Parathyroid adenoma (tissue), 2 donors: ENCODE measurements around the gene CFAP52.

Experiments
- H2AFZ ChIP-seq: fragments of 300-600 bp; sonication (generic); one replicate; pipeline ENCODE4 v1.7.0; 2017; ENCODE audit warnings: antibody characterized with exemption, mild to moderate bottlenecking
- H3K27ac ChIP-seq: fragments of 300-600 bp; sonication (generic); one replicate; pipeline ENCODE4 v1.7.0; 2017
- H3K27me3 ChIP-seq: fragments of 300-600 bp; sonication (generic); one replicate; pipeline ENCODE4 v1.7.0; 2017; ENCODE audit warnings: low read length; ENCODE audit not compliant: control insufficient read depth, insufficient read depth
- H3K36me3 ChIP-seq: fragments of 300-600 bp; sonication (generic); one replicate; pipeline ENCODE4 v1.7.0; 2017; ENCODE audit warnings: low read length; ENCODE audit not compliant: control insufficient read depth, insufficient read depth
- H3K4me1 ChIP-seq: fragments of 300-600 bp; sonication (generic); one replicate; pipeline ENCODE4 v1.7.0; 2017; ENCODE audit warnings: control low read depth
- H3K4me2 ChIP-seq: fragments of 300-600 bp; sonication (generic); one replicate; pipeline ENCODE4 v1.7.0; 2017; ENCODE audit warnings: low read length
- H3K4me3 ChIP-seq: fragments of 300-600 bp; sonication (generic); one replicate; pipeline ENCODE4 v1.7.0; 2017; ENCODE audit warnings: low read depth, low read length
- H3K79me2 ChIP-seq: fragments of 300-600 bp; sonication (generic); one replicate; pipeline ENCODE4 v1.7.0; 2017; ENCODE audit warnings: control low read depth
- H3K9ac ChIP-seq: fragments of 300-600 bp; sonication (generic); one replicate; pipeline ENCODE4 v1.7.0; 2017; ENCODE audit warnings: mild to moderate bottlenecking
- H3K9me3 ChIP-seq: fragments of 300-600 bp; sonication (generic); one replicate; pipeline ENCODE4 v1.7.0; 2017; ENCODE audit warnings: low read length; ENCODE audit not compliant: control insufficient read depth
- CTCF ChIP-seq: fragments of 300-600 bp; sonication (generic); IDR thresholded peaks from one replicate; pipeline ENCODE4 v1.7.0; 2017; ENCODE audit warnings: antibody characterized with exemption, mild to moderate bottlenecking
- donor health status: primary hyperparathyroidism.

Gene CFAP52

GRCh38 chr17:9541718-9542117 lies 34.7 kb upstream of the CFAP52 start:
- Histone ChIP-seq H3K79me2 (peaks cover 4% of the 10 kb centered on the region), H3K36me3 (no peaks in the 10 kb centered on the region), H3K27me3 (no peaks in the 10 kb centered on the region), H3K9ac (no peak overlapping the region), H3K9me3 (no peaks in the 10 kb centered on the region), H3K27ac (no peak overlapping the region), H2AFZ (no peak overlapping the region), H3K4me1 (no peaks in the 10 kb centered on the region), H3K4me2 (no peak overlapping the region), H3K4me3 (no peak overlapping the region)
- no peak for TF ChIP-seq CTCF

GRCh38 chr17:9544221-9544620 lies 32.2 kb upstream of the CFAP52 start:
- Histone ChIP-seq H3K4me2 (no peak overlapping the region), H3K79me2 (peaks cover 4% of the 10 kb centered on the region), H3K4me1 (no peaks in the 10 kb centered on the region), H3K36me3 (no peaks in the 10 kb centered on the region), H3K9ac (no peak overlapping the region), H3K4me3 (no peak overlapping the region), H3K9me3 (no peaks in the 10 kb centered on the region), H3K27ac (no peak overlapping the region), H2AFZ (no peak overlapping the region), H3K27me3 (no peaks in the 10 kb centered on the region)
- TF ChIP-seq CTCF, result no peak

- no peak overlapping the region for H3K27ac ChIP-seq
- no peaks in the 10 kb centered on the region for H3K27me3 ChIP-seq
- no peaks in the 10 kb centered on the region for H3K4me1 ChIP-seq
- no peak overlapping the region for H2AFZ ChIP-seq
- no peak for TF ChIP-seq CTCF
- no peaks in the 10 kb centered on the region for H3K79me2 ChIP-seq
- no peaks in the 10 kb centered on the region for H3K36me3 ChIP-seq
- no peak overlapping the region for H3K9ac ChIP-seq
- H3K9me3 ChIP-seq, result no peaks in the 10 kb centered on the region
- no peak overlapping the region for H3K4me3 ChIP-seq
- no peak overlapping the region for H3K4me2 ChIP-seq
Measured at GRCh38 chr17:9549215-9549614, 27.2 kb upstream of the CFAP52 start.

- Histone ChIP-seq H3K4me2 (no peak overlapping the region), H3K27ac (no peak overlapping the region), H3K9me3 (no peaks in the 10 kb centered on the region), H3K4me3 (no peak overlapping the region), H3K9ac (no peak overlapping the region), H2AFZ (no peak overlapping the region), H3K4me1 (no peaks in the 10 kb centered on the region), H3K79me2 (no peaks in the 10 kb centered on the region), H3K36me3 (no peaks in the 10 kb centered on the region), H3K27me3 (no peaks in the 10 kb centered on the region)
- no peak for TF ChIP-seq CTCF
Measured at GRCh38 chr17:9553181-9553580, 23.3 kb upstream of the CFAP52 start.

GRCh38 chr17:9553596-9553995 lies 22.8 kb upstream of the CFAP52 start:
- Histone ChIP-seq H3K27ac (no peak overlapping the region), H3K4me1 (no peaks in the 10 kb centered on the region), H3K4me2 (no peak overlapping the region), H3K9ac (no peak overlapping the region), H3K9me3 (no peaks in the 10 kb centered on the region), H3K27me3 (no peaks in the 10 kb centered on the region), H3K36me3 (no peaks in the 10 kb centered on the region), H3K79me2 (no peaks in the 10 kb centered on the region), H2AFZ (no peak overlapping the region), H3K4me3 (no peak overlapping the region)
- TF ChIP-seq CTCF, result no peak
